Body of pancreas (tissue), 4 donors: ENCODE data around the gene PPFIA2.

Experiments used
- POLR2A ChIP-seq, 3 donors: fragments of 450-650 bp; IDR thresholded peaks; one replicate each; pipeline ENCODE4 v1.6.1; 2016; ENCODE audit warnings: antibody characterized with exemption in 3 of 3, mild to moderate bottlenecking in 2 of 3
- TF ChIP-seq, protein P1 (sequence below), 7 experiments: fragments of 450-650 bp in 4 of 7; fragments of 200-600 bp in 3 of 7; sonication (generic) in 3 of 7; IDR thresholded peaks; one replicate each; pipeline ENCODE4 v1.5.1; 2016 to 2019; ENCODE audit warnings: antibody characterized with exemption in 7 of 7

DNA sequence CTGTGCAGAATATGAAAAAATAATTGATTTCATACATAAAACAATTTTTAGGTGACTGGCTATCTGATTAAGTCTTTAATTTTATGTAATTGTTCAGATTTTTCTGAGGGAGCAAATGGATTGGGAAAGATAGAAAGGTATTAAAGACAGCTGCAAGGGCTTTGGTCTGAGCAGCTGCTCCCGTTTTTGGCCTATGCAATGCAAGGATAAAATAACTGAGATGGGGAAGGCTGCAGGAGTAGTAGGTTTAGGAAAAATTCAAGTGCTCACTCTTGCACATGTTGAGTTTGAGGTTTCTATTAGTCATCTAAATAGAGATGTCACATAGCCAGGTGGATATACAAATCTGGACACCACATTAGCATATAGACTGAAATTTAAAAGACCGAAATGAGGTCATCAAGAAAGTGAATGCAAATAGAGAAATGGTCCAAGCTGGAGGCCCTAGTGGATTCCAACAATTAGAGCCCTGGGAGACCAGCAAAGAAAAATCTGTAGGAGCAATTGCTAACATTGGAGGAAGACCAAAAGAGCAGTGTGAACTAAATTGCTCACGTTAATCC lies 144.0 kb downstream of the PPFIA2 start:
- TF ChIP-seq, protein P1, sequence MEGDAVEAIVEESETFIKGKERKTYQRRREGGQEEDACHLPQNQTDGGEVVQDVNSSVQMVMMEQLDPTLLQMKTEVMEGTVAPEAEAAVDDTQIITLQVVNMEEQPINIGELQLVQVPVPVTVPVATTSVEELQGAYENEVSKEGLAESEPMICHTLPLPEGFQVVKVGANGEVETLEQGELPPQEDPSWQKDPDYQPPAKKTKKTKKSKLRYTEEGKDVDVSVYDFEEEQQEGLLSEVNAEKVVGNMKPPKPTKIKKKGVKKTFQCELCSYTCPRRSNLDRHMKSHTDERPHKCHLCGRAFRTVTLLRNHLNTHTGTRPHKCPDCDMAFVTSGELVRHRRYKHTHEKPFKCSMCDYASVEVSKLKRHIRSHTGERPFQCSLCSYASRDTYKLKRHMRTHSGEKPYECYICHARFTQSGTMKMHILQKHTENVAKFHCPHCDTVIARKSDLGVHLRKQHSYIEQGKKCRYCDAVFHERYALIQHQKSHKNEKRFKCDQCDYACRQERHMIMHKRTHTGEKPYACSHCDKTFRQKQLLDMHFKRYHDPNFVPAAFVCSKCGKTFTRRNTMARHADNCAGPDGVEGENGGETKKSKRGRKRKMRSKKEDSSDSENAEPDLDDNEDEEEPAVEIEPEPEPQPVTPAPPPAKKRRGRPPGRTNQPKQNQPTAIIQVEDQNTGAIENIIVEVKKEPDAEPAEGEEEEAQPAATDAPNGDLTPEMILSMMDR (IDR thresholded peaks at IDR 0.05): no peak
- TF ChIP-seq POLR2A (IDR thresholded peaks at IDR 0.05): no peak
